Psoas muscle (tissue), 8 donors: ENCODE data around the gene DOK7. TPM values are rescaled to one million over a fixed set of nuclear protein-coding genes. Genes with fewer than 3 reads are reported as not detected.

ENCODE experiments used
- ATAC-seq, 4 donors: fragments of 200-7000 bp; cut with Tn5 transposase; one replicate each; pipeline ENCODE4 v1.9.1; 2020; ENCODE audit warnings: moderate library complexity in 3 of 4, mild to moderate bottlenecking in 2 of 4
- DNase-seq, 2 donors: peaks; one replicate each; pipeline ENCODE4 v3.0.0-alpha.2; 2020
- H3K27ac ChIP-seq: fragments of 200-600 bp; one replicate; pipeline ENCODE4 v1.8.0; 2022
- H3K27me3 ChIP-seq, 3 donors: fragments of 200-600 bp in 1 of 3; one replicate each; pipeline versions ENCODE4 v1.6.1 to v1.8.0; 2013 to 2022; ENCODE audit warnings: low read length in 2 of 3, mild to moderate bottlenecking in 2 of 3, moderate library complexity in 1 of 3; ENCODE audit not compliant: insufficient read depth in 3 of 3
- H3K36me3 ChIP-seq, 2 donors: fragments of 200-600 bp in 1 of 2; one replicate each; pipeline versions ENCODE4 v1.6.1 to v1.8.0; 2013 to 2022; ENCODE audit warnings: low read depth in 1 of 2, mild to moderate bottlenecking in 1 of 2, moderate library complexity in 1 of 2; ENCODE audit not compliant: insufficient read depth in 1 of 2
- H3K4me1 ChIP-seq: fragments of 200-600 bp; one replicate; pipeline ENCODE4 v1.8.0; 2022
- H3K4me3 ChIP-seq: fragments of 200-600 bp; one replicate; pipeline ENCODE4 v1.8.0; 2022; ENCODE audit warnings: mild to moderate bottlenecking
- H3K9me3 ChIP-seq: fragments of 200-600 bp; one replicate; pipeline ENCODE4 v1.8.0; 2022
- WGBS, 3 donors: extraction: QIAGEN DNeasy Blood & Tissue Kit; methylation state at CpG; one replicate each; pipeline versions ENCODE4 v1.1.6 to v1.1.7; 2013; 5-methylcytosine and 5-hydroxymethylcytosine counted together
- intact Hi-C, 2 donors: fragments of 100-400 bp; cut with DNase I; formaldehyde crosslinking; loops; one replicate each; pipeline versions ENCODE4 v1.11.0 to v1.14.2; 2022
- polyA plus RNA-seq, 3 donors: library from polyadenylated mRNA; stranded (reverse); fragments of 200-250 nt; gene quantifications; one replicate each; pipeline ENCODE4 v1.2.3, GENCODE V29; 2013
- total RNA-seq, 4 donors: library from RNA; stranded (reverse); fragmentation: NEBNext Ultra II Directional in 2 of 4; extraction: Animal tissue kit (Norgen Biotek cat#: 25700) in 2 of 4; gene quantifications; one replicate each; pipeline versions ENCODE4 v1.2.1 to v1.2.4, GENCODE V29; 2021 to 2023
- TF ChIP-seq, protein P1 (sequence below): fragments of 200-600 bp; IDR thresholded peaks from one replicate; pipeline ENCODE4 v1.8.0; 2022; ENCODE audit warnings: antibody characterized with exemption
- donor health status: healthy with polysubstance abuse.
- donor health status: DM: no; HTN: no; CAD: no; lungs with moderate emphysema.
- donor health status: Bipolar disorder and iron deficiency.
- donor health status: healthy.
- donor health status: DM: yes; HTN: yes; CAD: no.
- donor health status: DM: no; HTN: no; CAD: no.
- donor health status: DM: no; HTN: no; CAD: no.
- donor health status: DM: yes; HTN: yes; CAD: no.

DOK7 gene
- total and polyA plus RNA-seq, 7 donors, result 3.4 to 48.6 (median 21.5) TPM

DNA sequence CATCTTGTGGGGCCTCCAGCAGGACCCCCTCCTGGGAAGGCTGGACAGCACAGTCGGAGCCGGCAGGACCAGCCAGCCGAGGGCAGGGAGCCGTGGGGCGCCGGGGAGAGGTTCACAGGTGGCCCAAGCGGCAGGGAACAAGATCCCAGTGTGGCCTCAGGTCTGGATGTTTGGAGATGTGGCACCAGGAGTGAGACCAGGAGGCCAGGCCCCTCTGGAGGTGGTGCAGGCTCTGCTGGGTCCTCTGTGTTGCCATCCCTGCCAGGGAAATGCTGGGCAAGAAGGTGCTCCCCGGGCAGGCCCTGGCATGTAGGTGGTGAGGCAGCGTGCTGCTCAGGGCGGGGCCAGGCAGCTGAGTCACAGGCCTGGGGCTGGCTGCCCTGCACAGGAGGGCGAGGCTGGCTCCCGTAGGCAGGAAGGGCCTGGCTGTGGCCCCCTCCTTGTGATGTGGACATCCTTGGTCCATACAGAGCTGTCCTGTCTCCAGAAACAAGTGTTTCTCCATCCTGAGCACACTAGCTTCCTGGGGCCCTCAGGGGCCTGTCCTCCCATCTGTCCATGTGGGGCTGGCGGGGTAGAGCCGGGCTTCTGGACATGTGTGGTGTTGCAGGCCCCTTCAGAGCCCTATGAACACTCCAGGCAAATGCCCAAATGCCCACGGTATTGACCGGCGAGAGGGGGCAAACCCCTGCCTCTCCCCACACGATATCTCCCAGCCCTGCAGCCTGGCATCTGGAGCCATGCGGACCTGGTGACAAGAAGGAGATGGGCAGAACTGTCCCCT, 26.1 kb upstream of the DOK7 start:
- Histone ChIP-seq H3K36me3 (peaks cover 0 to 3% of the 10 kb centered on the region in 2 donors), H3K27me3 (no peaks in the 10 kb centered on the region), H3K9me3 (no peaks in the 10 kb centered on the region), H3K4me1 (peaks cover 8% of the 10 kb centered on the region), H3K27ac (peak overlapping the region; percentile 69), H3K4me3 (no peak overlapping the region)
- DNase-seq, result peak; percentile 54 to 61
- peak; percentile 71 to 91 (median 86) for ATAC-seq
- TF ChIP-seq, protein P1, sequence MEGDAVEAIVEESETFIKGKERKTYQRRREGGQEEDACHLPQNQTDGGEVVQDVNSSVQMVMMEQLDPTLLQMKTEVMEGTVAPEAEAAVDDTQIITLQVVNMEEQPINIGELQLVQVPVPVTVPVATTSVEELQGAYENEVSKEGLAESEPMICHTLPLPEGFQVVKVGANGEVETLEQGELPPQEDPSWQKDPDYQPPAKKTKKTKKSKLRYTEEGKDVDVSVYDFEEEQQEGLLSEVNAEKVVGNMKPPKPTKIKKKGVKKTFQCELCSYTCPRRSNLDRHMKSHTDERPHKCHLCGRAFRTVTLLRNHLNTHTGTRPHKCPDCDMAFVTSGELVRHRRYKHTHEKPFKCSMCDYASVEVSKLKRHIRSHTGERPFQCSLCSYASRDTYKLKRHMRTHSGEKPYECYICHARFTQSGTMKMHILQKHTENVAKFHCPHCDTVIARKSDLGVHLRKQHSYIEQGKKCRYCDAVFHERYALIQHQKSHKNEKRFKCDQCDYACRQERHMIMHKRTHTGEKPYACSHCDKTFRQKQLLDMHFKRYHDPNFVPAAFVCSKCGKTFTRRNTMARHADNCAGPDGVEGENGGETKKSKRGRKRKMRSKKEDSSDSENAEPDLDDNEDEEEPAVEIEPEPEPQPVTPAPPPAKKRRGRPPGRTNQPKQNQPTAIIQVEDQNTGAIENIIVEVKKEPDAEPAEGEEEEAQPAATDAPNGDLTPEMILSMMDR, result no peak
- WGBS, 3 donors, result 77 to 91% (median 87%) methylated on average over 18 to 19 of the region's 19 CpGs
- intact Hi-C loops, result no loop called here

DNA sequence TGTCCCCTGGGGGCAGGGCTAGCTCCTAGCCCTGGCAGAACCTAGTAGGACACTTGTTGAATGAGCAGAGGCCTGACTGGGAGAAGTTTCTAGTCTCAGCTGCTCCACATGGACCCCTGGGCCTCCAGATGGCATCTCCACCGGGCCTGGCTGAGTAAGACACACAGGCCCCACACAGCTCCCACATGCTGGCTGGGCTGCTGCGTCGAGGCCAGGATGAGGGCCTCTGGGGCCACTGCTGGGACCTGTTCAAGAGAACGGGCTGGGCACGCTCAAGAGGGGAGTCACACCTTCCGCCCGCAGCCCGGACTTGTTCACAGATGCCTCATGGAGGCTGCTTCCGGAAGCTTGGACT, 25.5 kb upstream of the DOK7 start:
- no peaks in the 10 kb centered on the region for H3K27me3 ChIP-seq
- ATAC-seq (peak in 1 of 4 donors; percentile 3), DNase-seq (peak in 1 of 2 donors; percentile 49)
- 86 to 99% (median 95%) methylated on average over 8 to 9 of the region's 9 CpGs for WGBS, 3 donors
- H3K4me3 ChIP-seq, result no peak overlapping the region
- no peaks in the 10 kb centered on the region for H3K36me3 ChIP-seq
- peaks cover 8% of the 10 kb centered on the region for H3K4me1 ChIP-seq
- no peaks in the 10 kb centered on the region for H3K9me3 ChIP-seq
- intact Hi-C loops, result no loop called here
- TF ChIP-seq, protein P1, result no peak
- no peak overlapping the region for H3K27ac ChIP-seq

DNA sequence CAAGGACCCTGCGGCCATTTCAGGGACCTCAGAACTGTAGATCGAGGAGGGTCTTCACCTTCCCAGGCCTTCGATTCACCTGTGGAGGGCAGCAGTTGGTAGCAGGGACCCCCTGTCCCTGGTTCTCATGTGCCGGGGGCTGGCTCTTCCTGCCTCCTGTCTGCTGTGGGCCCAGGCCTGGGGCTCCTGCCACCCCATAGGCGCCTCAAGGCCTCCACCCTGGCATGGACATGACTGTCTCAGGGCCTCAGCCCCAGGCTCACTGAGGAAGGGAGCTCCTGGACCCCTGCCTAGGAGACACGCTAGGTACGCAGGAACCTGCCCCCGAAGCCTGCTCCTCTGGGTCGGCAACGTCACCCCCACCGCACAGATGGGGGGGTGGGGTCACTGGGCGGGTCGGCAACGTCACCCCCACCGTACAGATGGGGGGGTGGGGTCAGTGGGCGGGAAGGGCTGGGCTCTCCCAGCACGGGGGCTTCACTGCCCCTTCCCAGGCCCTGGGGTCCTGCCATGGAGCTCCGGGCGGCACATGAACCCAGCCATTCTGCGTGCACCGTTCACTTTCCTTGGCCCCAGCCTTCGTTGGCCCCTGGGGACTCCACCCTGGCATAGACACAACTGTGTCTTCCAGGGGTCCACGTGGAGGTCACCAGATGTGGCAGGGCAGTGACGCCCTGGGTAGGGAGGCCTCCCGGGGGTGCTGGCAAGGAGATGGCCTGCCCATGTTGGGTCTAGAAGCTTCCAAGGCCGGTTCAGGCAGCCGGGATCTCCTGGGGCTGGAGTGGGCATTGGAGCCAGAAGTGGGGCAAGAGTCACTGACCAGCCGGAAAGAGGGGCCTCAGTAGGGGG, 24.9 kb upstream of the DOK7 start:
- no peaks in the 10 kb centered on the region for H3K36me3 ChIP-seq
- H3K27me3 ChIP-seq, result no peaks in the 10 kb centered on the region
- ATAC-seq (no peak), DNase-seq (peak in 1 of 2 donors; percentile 56)
- WGBS, 3 donors, result 57 to 71% (median 63%) methylated on average over 28 of the region's 28 CpGs
- no peak overlapping the region for H3K27ac ChIP-seq
- H3K9me3 ChIP-seq, result no peaks in the 10 kb centered on the region
- H3K4me3 ChIP-seq, result no peak overlapping the region
- H3K4me1 ChIP-seq, result peaks cover 8% of the 10 kb centered on the region
- intact Hi-C loops, result no loop called here
- TF ChIP-seq, protein P1, result no peak

DNA sequence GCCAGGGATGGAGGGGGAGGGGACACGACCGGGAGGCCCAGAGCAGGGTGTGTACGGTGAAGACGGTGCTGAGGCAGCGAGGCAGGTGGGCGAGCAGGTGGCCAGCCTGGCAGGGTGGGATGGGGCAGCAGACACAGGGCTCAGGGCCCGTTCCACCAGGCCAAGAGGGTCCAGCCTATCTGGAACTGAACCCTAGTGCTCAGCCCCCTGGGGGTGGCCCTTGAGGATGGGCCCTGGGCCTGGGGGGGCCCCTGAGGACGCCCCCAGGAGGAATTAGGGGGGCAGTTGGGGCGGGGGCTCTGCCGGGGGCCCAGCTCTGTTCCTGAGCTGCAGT, 24.3 kb upstream of the DOK7 start:
- no peaks in the 10 kb centered on the region for H3K27me3 ChIP-seq
- H3K27ac ChIP-seq, result no peak overlapping the region
- H3K4me3 ChIP-seq, result no peak overlapping the region
- ATAC-seq, result no peak
- 66 to 67% (median 67%) methylated on average over 9 to 10 of the region's 10 CpGs for whole genome bisulfite sequencing, 3 donors
- TF ChIP-seq, protein P1, result no peak
- H3K4me1 ChIP-seq, result peaks cover 8% of the 10 kb centered on the region
- H3K36me3 ChIP-seq, result no peaks in the 10 kb centered on the region
- no peaks in the 10 kb centered on the region for H3K9me3 ChIP-seq
- DNase-seq, result no peak
- intact Hi-C loops, result no loop called here
